Liver (tissue), 9 donors: Measurements from ENCODE around the gene REG3A. TPM values are rescaled to one million over a fixed set of nuclear protein-coding genes. Genes with fewer than 3 reads are reported as not detected.

Experiments
- DNase-seq: peaks from one replicate; pipeline ENCODE4 v3.0.0-alpha.2; 2017; ENCODE audit warnings: low spot score
- H3K27ac ChIP-seq, 2 donors: one replicate each; pipeline ENCODE4 v1.7.0; 2013; ENCODE audit warnings: inconsistent platforms in 2 of 2, low read length in 2 of 2, control low read depth in 1 of 2, low read depth in 1 of 2, mild to moderate bottlenecking in 1 of 2
- H3K27me3 ChIP-seq, 4 donors: one replicate each; pipeline versions ENCODE4 v1.6.1 to v1.7.0; 2013; ENCODE audit warnings: low read length in 3 of 4, inconsistent platforms in 1 of 4, mild to moderate bottlenecking in 1 of 4, moderate library complexity in 1 of 4; ENCODE audit not compliant: control insufficient read depth in 4 of 4, insufficient read depth in 4 of 4
- H3K36me3 ChIP-seq, 4 donors: one replicate each; pipeline versions ENCODE4 v1.6.1 to v1.7.0; 2013; ENCODE audit warnings: low read length in 3 of 4, mild to moderate bottlenecking in 3 of 4, low read depth in 1 of 4, moderate library complexity in 1 of 4; ENCODE audit not compliant: control insufficient read depth in 4 of 4, insufficient read depth in 3 of 4
- H3K4me1 ChIP-seq, 4 donors: one replicate each; pipeline versions ENCODE4 v1.6.1 to v1.7.0; 2013; ENCODE audit warnings: low read length in 3 of 4, mild to moderate bottlenecking in 3 of 4, moderate library complexity in 1 of 4; ENCODE audit not compliant: control insufficient read depth in 4 of 4, insufficient read depth in 4 of 4
- H3K4me3 ChIP-seq, 3 donors: one replicate each; pipeline versions ENCODE4 v1.6.1 to v1.7.0; 2013; ENCODE audit warnings: low read length in 3 of 3, control low read depth in 1 of 3, low read depth in 1 of 3, mild to moderate bottlenecking in 1 of 3
- H3K9ac ChIP-seq, 2 donors: one replicate each; pipeline ENCODE4 v1.7.0; 2013; ENCODE audit warnings: low read length in 2 of 2, mild to moderate bottlenecking in 2 of 2, moderate library complexity in 2 of 2, control low read depth in 1 of 2, low read depth in 1 of 2
- H3K9me3 ChIP-seq, 4 donors: one replicate each; pipeline versions ENCODE4 v1.6.1 to v1.7.0; 2013; ENCODE audit warnings: low read length in 3 of 4; ENCODE audit not compliant: control insufficient read depth in 4 of 4
- ATF3 ChIP-seq: IDR thresholded peaks from 2 replicates; pipeline ENCODE4 v1.6.1; 2016; ENCODE audit warnings: antibody characterized with exemption
- CTCF ChIP-seq: fragments of 150-350 bp; IDR thresholded peaks from 2 replicates; pipeline ENCODE4 v1.5.1; 2017; ENCODE audit warnings: improper control_type of control experiment, low read depth, low read length; ENCODE audit not compliant: missing input control
- EGR1 ChIP-seq, 2 donors: IDR thresholded peaks; 2 replicates each; pipeline ENCODE4 v1.6.1; 2016 to 2018; ENCODE audit warnings: antibody characterized with exemption in 2 of 2, low read depth in 2 of 2
- FOXA1 ChIP-seq: IDR thresholded peaks from 2 replicates; pipeline ENCODE4 v1.6.1; 2016; ENCODE audit warnings: antibody characterized with exemption
- FOXA2 ChIP-seq: IDR thresholded peaks from 2 replicates; pipeline ENCODE4 v1.6.1; 2016; ENCODE audit warnings: antibody characterized with exemption
- GABPA ChIP-seq, 2 donors: IDR thresholded peaks in 1 of 2; conservative IDR thresholded peaks in 1 of 2; 2 replicates each; pipeline ENCODE4 v1.6.1; 2016; ENCODE audit warnings: antibody characterized with exemption in 2 of 2, mild to moderate bottlenecking in 1 of 2, moderate library complexity in 1 of 2
- HNF4A ChIP-seq, 2 donors: conservative IDR thresholded peaks; 2 replicates each; pipeline ENCODE4 v1.6.1; 2016; ENCODE audit warnings: antibody characterized with exemption in 2 of 2, mild to moderate bottlenecking in 2 of 2
- HNF4G ChIP-seq: IDR thresholded peaks from 2 replicates; pipeline ENCODE4 v1.6.1; 2016; ENCODE audit warnings: antibody characterized with exemption
- JUND ChIP-seq, 2 donors: IDR thresholded peaks; 2 replicates each; pipeline ENCODE4 v1.6.1; 2016; ENCODE audit warnings: antibody characterized with exemption in 2 of 2
- NR2F2 ChIP-seq: IDR thresholded peaks from 2 replicates; pipeline ENCODE4 v1.6.1; 2016; ENCODE audit warnings: antibody characterized with exemption
- RAD21 ChIP-seq, 2 donors: IDR thresholded peaks; 2 replicates each; pipeline ENCODE4 v1.6.1; 2016; ENCODE audit warnings: antibody characterized with exemption in 2 of 2, mild to moderate bottlenecking in 2 of 2
- REST ChIP-seq: IDR thresholded peaks from 2 replicates; pipeline ENCODE4 v1.6.1; 2016; ENCODE audit warnings: antibody characterized with exemption, mild to moderate bottlenecking
- RXRA ChIP-seq, 2 donors: IDR thresholded peaks; 2 replicates each; pipeline ENCODE4 v1.6.1; 2017 to 2018; ENCODE audit warnings: antibody characterized with exemption in 2 of 2, mild to moderate bottlenecking in 1 of 2
- SP1 ChIP-seq: IDR thresholded peaks from 2 replicates; pipeline ENCODE4 v1.6.1; 2018; ENCODE audit warnings: antibody characterized with exemption, mild to moderate bottlenecking
- TAF1 ChIP-seq: conservative IDR thresholded peaks from 2 replicates; pipeline ENCODE4 v1.6.1; 2016; ENCODE audit warnings: antibody characterized with exemption, mild to moderate bottlenecking
- YY1 ChIP-seq: IDR thresholded peaks from 2 replicates; pipeline ENCODE4 v1.6.1; 2016; ENCODE audit warnings: antibody characterized with exemption, mild to moderate bottlenecking
- WGBS: extraction: QIAGEN DNeasy Blood & Tissue Kit; methylation state at CpG from one replicate; pipeline ENCODE4 v1.1.7; 2013; 5-methylcytosine and 5-hydroxymethylcytosine counted together
- polyA plus RNA-seq, 2 donors: library from polyadenylated mRNA; stranded (reverse) in 1 of 2; unstranded in 1 of 2; fragments of 200-250 nt in 1 of 2; fragments of >200 nt in 1 of 2; fragmentation: Nextera tagmentation in 1 of 2; extraction: Ambion mirVana in 1 of 2; gene quantifications; one replicate each; pipeline versions ENCODE4 v1.2.1 to v1.2.3, GENCODE V29; 2013 to 2015
- total RNA-seq, 2 donors: library from RNA; depleted of rRNA; stranded (reverse); fragments of >200 nt; gene quantifications; one replicate each; pipeline ENCODE4 v1.2.3, GENCODE V29; 2014
- TF ChIP-seq, protein P1 (sequence below): IDR thresholded peaks from 2 replicates; pipeline ENCODE4 v1.6.1; 2016; ENCODE audit warnings: antibody characterized with exemption
- TF ChIP-seq, protein P2 (sequence below): IDR thresholded peaks from 2 replicates; pipeline ENCODE4 v1.6.1; 2016; ENCODE audit warnings: antibody characterized with exemption
- donor health status: healthy.
- donor health status: healthy.
- donor health status: healthy.
- donor health status: healthy.
- donor health status: healthy.

The REG3A gene
- total and polyA plus RNA-seq, 4 donors, result 0.15 TPM; not detected in 3

- H3K4me1 ChIP-seq, result no peaks in the 10 kb centered on the region
- no peak overlapping the region for H3K27ac ChIP-seq
- DNase-seq, result no peak
- no peak overlapping the region for H3K9ac ChIP-seq
- TF ChIP-seq FOXA1, result no peak
- TF ChIP-seq EGR1 (IDR thresholded peaks at IDR 0.05; ENCODE audit: low read depth in 2 of 2), result no peak
- TF ChIP-seq YY1, result no peak
- no peak for TF ChIP-seq RAD21 (IDR thresholded peaks at IDR 0.05)
- TF ChIP-seq, protein P1, sequence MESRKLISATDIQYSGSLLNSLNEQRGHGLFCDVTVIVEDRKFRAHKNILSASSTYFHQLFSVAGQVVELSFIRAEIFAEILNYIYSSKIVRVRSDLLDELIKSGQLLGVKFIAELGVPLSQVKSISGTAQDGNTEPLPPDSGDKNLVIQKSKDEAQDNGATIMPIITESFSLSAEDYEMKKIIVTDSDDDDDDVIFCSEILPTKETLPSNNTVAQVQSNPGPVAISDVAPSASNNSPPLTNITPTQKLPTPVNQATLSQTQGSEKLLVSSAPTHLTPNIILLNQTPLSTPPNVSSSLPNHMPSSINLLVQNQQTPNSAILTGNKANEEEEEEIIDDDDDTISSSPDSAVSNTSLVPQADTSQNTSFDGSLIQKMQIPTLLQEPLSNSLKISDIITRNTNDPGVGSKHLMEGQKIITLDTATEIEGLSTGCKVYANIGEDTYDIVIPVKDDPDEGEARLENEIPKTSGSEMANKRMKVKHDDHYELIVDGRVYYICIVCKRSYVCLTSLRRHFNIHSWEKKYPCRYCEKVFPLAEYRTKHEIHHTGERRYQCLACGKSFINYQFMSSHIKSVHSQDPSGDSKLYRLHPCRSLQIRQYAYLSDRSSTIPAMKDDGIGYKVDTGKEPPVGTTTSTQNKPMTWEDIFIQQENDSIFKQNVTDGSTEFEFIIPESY, result no peak
- no peak for TF ChIP-seq ATF3
- no peak for TF ChIP-seq HNF4G
- TF ChIP-seq RXRA (IDR thresholded peaks at IDR 0.05), result no peak
- no peak for TF ChIP-seq NR2F2
- TF ChIP-seq, protein P2, sequence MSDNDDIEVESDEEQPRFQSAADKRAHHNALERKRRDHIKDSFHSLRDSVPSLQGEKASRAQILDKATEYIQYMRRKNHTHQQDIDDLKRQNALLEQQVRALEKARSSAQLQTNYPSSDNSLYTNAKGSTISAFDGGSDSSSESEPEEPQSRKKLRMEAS, result no peak
- TF ChIP-seq HNF4A (conservative IDR thresholded peaks at IDR 0.05), result no peak
- no peak for TF ChIP-seq SP1
- no peak for TF ChIP-seq GABPA (IDR thresholded peaks at IDR 0.05 in 1 of 2, conservative IDR thresholded peaks at IDR 0.05 in 1 of 2)
- TF ChIP-seq FOXA2, result no peak
- TF ChIP-seq CTCF, result no peak
- no peak for TF ChIP-seq REST
- no peak for TF ChIP-seq JUND (IDR thresholded peaks at IDR 0.05)
- TF ChIP-seq TAF1, result no peak
- no peaks in the 10 kb centered on the region for H3K27me3 ChIP-seq
- WGBS, result 67% methylated on average over 2 of the region's 2 CpGs
- H3K9me3 ChIP-seq, result peaks cover 0 to 3% (median 0%) of the 10 kb centered on the region in 4 donors
- H3K36me3 ChIP-seq, result no peaks in the 10 kb centered on the region
- no peak overlapping the region for H3K4me3 ChIP-seq
These were observed 11.9 kb upstream of the REG3A start for GRCh38 chr2:79171348-79171958.
